GM10248 (cell line): Measurements from ENCODE around the gene GNB3.
A peak's percentile ranks its signal among the peaks of the same experiment; 100 is the strongest.

Source experiments
- CTCF ChIA-PET: fragments of 300-600 bp; sonication (Branson Sonifier 250); formaldehyde crosslinking; extraction: SDS; loops from one replicate; lab custom pipeline; 2021; ENCODE audit warnings: antibody characterized with exemption; lab: Yijun Ruan, JAX
- POLR2A ChIA-PET: fragments of 350-650 bp; sonication (Branson Sonifier 250); formaldehyde crosslinking; extraction: SDS; loops from one replicate; lab custom pipeline; 2020; ENCODE audit warnings: antibody characterized with exemption; lab: Yijun Ruan, JAX
- DNase-seq: peaks from one replicate; pipeline ENCODE4 v3.0.0; 2012; ENCODE audit errors: extremely low spot score
- TF ChIP-seq, protein P1 (sequence below): IDR thresholded peaks from 2 replicates; pipeline ENCODE4 v1.5.1; 2012; ENCODE audit warnings: mild to moderate bottlenecking, low read depth; ENCODE audit errors: extremely low read depth, missing control alignments, control extremely low read depth

The GNB3 gene

DNA sequence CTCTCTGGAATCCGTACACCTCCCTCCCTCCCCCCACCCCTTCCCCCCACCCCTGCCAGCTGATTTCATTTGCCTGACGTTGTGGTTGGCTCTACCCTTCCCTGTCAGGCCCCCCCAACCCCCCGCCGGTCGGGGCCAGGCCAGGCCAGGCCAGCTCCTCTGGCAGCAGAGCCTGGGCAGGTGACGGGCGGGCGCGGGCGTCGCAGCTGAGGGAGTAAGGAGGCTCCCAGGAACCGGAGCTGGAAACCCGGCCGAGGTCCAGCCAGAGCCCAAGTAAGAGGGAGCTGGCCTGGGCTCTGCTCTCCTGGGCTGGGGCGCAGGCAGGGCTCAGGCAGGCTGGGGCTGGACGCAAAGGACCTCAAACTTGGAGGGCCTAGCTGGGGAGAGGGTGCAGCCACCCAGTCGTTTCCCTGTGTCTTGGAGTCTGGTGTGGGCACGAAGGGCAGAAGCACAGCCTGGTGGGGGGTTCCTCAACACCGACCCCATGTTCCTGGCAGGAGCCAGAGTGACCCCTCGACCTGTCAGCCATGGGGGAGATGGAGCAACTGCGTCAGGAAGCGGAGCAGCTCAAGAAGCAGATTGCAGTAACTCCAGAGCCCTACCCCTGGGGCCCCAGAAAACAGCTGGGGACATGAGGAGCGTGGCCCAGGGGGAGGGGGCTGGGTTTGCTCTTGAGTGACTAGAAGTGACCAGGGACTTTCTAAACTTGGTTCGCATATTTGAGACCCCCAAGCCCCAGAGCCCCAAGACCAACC is at the start of gene GNB3:
GNB3 (plus strand) TSS at position 165 of the 755 bp plus-strand sequence; CDS start at position 528, 363 bp downstream.
- ChIA-PET POLR2A (interaction anchor here (1.9 kb wide), 1 partner anchor 27 kb away, joined by 6 read pairs; the partner anchor contains the start of gene TPI1), CTCF (interaction anchor here (1.0 to 6.3 kb wide), 5 partner anchors 10 to 88 kb away, joined by 3 to 41 read pairs (median 15); partner anchors contain the start of genes CDCA3, GPR162, MLF2 and USP5)
- TF ChIP-seq, protein P1, sequence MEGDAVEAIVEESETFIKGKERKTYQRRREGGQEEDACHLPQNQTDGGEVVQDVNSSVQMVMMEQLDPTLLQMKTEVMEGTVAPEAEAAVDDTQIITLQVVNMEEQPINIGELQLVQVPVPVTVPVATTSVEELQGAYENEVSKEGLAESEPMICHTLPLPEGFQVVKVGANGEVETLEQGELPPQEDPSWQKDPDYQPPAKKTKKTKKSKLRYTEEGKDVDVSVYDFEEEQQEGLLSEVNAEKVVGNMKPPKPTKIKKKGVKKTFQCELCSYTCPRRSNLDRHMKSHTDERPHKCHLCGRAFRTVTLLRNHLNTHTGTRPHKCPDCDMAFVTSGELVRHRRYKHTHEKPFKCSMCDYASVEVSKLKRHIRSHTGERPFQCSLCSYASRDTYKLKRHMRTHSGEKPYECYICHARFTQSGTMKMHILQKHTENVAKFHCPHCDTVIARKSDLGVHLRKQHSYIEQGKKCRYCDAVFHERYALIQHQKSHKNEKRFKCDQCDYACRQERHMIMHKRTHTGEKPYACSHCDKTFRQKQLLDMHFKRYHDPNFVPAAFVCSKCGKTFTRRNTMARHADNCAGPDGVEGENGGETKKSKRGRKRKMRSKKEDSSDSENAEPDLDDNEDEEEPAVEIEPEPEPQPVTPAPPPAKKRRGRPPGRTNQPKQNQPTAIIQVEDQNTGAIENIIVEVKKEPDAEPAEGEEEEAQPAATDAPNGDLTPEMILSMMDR, result no peak
- DNase-seq, result no peak

DNA sequence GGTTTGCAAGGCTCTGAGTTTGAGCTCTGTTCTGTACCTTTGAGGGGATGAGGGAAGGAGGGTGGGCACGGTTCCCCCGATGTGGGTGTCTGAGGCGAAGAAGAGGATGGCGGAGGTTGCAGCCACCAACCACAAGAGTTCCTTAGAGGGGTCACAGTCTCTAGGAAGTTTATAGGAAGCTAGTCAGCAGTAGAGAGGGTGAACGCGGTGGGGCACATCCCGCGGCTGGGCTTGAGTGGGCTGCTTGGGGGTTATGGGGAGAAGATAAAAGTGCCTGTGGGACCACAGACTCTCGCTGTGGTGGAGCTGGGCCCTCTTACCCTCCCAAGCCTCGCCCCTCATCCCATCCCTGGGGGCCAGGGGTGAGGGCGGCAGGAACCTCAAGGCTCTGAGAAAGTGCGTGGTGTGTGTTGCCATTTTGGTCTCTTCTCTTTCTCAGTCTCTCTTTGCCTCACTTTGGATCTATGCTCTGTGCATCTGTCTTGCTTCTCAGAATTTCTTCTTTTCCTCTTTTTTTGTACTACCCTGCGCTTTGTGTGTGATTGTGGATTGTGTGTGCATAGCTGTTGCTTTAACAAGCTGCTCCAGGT is 48.7 kb upstream of the GNB3 start:
- CTCF ChIA-PET, result interaction anchor here (0.7 to 2.2 kb wide), 11 partner anchors 9 to 81 kb away, joined by 3 to 8 read pairs (median 4); partner anchors contain the start of genes MLF2, PTMS and SPSB2
- DNase-seq, result no peak
- TF ChIP-seq, protein P1, result no peak
- POLR2A ChIA-PET, result interaction anchor here (1.1 kb wide), 1 partner anchor 75 kb away, joined by 4 read pairs; the partner anchor contains the start of gene TPI1

DNA sequence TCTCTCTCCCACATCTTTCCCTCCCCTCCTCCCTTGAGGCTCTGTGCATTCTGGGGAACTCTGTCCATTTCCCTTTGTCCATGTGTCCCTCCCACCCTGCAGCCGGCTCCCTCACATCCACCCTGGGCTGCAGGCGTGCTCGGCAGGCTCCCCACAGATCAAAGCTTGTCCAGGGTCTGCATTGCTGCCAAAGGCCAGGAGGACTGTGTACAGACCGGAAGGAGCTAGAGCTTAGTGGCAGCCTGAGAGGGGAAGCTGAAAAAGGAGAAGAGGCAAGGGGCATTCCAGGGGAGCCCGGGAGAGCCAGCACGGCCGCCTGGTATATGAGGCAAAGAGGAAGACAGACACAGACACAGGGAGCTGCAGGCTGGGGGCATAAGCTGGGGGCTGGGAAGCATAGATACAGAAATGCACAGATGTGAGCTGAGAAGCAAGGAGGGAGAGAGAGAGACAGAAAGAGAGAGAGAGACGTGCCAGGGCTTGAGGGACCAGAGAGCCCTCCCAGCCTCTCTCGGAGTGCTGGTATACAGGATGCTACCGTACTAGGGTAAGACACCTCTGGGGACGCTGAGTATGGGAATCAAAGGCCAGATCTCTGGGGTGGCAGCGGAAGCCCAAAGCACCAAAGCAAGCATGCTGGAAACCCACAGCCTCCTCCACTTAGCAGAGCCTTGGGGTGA is 48.1 kb upstream of the GNB3 start:
- TF ChIP-seq, protein P1, result no peak
- peak; percentile 50 for DNase-seq
- CTCF ChIA-PET, result interaction anchor here (0.7 to 2.2 kb wide), 13 partner anchors 9 to 80 kb away, joined by 3 to 8 read pairs (median 4); partner anchors contain the start of genes MLF2 and SPSB2
- POLR2A ChIA-PET, result interaction anchor here (1.1 kb wide), 1 partner anchor 74 kb away, joined by 4 read pairs; the partner anchor contains the start of gene TPI1

DNA sequence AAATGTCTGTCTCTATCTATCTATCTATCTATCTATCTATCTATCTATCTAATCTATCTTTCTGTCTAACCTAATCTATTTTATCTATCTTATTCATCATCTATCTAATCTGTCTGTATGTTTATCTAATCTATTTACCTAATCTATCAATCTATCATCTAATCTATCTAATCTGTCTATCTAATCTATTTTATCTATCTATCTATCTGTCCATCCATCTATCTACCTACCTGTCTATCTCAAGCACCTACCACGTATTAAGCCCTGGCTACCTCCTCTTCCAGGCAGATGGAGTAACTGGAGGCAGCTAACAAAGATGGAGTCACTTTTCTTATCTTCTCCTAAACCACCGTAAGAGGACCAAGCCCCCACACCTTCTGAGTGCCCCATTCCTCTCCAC is 45.6 kb upstream of the GNB3 start:
- no peak for DNase-seq
- POLR2A ChIA-PET, result interaction anchor here (0.5 kb wide), 1 partner anchor 122 kb away, joined by 3 read pairs; no protein-coding TSS in a partner anchor
- TF ChIP-seq, protein P1, result no peak
- CTCF ChIA-PET, result interaction anchor here (0.8 to 0.9 kb wide), 2 partner anchors 16 to 29 kb away, joined by 3 read pairs; partner anchors contain the start of gene PTMS

DNA sequence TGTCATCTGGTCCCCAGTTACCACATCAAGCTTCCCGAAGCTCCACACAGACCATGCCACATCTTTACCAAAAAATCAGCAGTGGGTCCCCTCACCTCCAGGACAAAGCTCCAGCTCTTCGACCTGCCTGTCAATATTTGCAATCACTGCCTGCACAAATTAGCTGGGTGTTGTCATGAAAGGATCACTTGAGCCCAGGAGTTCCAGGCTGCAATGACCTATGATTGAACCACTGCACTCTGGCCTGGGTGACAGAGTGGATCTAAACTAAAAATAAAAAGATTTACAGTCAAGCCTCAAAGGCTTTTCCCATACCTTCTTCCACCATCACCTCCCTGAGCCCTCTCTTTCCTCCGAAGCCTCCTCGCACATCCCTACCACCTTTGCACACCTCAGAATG is 44.1 kb upstream of the GNB3 start:
- TF ChIP-seq, protein P1, result no peak
- CTCF ChIA-PET, result interaction anchor here (1.0 to 1.1 kb wide), 2 partner anchors 30 to 43 kb away, joined by 3 read pairs; no protein-coding TSS in a partner anchor
- POLR2A ChIA-PET, result no interaction called here
- no peak for DNase-seq
